Stimulated activated CD8-positive, alpha-beta memory T cell treated with anti-CD3 and anti-CD28 coated beads, Interleukin-2, amount 100 ng/mL, for 48 hours (primary cell): ENCODE measurements around the gene LUC7L3.

ENCODE experiments used
- DNase-seq, 2 donors: peaks; one replicate each; pipeline ENCODE4 v3.0.0-alpha.2; 2020; ENCODE audit warnings: low read depth in 2 of 2

The LUC7L3 gene

GRCh38 chr17:50754521-50754920, 35.1 kb downstream of the LUC7L3 start:
- no peak for DNase-seq

DNA sequence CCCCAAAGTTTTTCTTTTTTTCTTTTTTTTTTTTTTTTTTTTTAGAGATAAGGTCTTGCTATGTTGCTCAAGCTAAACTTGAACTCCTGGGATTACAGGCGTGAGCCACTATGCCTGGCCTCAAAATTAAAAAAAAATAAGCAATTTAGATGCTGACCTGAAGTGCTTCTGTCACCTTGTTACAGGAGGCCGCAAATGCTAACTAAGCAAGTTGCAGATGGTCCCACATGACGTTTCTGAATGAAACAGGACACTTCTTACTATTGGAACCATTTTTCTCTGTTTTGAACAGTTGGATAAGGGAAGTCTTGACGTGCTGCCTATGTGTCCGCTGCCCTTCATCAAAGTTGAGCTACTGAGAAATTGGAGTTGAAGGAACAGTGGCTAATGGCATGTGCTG, 39.1 kb downstream of the LUC7L3 start:
- DNase-seq: no peak

GRCh38 chr17:50758989-50759544, 39.7 kb downstream of the LUC7L3 start:
- no peak for DNase-seq

- DNase-seq: no peak
Observed at GRCh38 chr17:50762177-50762576, 42.8 kb downstream of the LUC7L3 start.

DNA sequence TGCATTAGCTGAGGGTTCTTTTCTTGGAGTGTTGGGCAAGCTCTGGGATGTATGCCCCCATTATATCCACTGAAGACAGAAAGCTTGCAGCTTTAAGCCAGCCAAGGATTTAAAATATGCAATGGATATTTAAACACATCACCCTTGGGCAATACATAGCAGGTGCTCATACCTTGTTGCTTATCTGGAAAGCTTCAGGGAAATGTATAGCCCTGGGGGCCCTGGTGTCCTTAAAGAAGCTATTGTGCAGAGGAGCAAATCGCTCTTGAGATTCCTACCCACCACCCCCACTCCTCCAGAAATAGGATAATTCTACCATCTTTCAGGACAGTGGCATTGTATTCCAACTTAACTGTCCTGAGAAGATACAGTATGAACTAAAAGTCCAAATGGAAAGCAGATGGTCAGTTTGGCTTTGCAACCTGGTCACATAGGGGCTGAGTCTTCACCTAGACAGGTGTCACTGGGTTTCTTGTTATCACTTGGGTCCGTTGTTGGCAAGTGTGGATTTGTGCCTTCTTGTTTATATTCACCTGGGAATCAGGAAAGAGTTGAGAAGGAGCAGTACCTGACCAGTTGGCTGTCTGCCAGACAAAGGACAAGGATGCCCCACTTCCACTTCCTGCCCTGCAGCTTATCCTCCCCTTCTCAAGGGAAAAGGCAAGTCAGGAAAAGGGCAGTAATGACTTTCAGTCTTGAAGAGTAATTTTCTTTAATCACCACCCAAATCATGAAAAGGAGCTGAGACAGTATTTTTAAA, 44.5 kb downstream of the LUC7L3 start:
- DNase-seq: no peak

DNA sequence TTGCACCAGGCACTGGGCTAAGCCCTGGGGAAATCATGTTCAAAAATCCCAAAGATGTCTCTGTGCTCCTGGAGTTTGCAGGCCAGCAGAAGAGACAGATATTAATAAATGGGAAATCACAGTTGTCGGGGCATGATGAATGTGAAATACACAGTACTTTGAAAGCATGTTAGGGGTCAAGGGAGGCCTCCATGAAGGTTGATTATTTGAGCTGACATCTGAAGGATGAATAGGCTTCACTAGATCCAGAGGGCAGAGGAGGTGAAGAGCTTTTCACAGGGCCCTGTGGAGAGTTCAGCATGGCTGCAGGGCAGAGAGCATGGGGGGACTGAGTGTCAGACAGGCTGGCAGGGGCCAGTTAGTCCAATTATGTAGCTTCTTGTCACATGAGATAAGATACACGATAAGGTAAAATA, 45.3 kb downstream of the LUC7L3 start:
- no peak for DNase-seq

DNA sequence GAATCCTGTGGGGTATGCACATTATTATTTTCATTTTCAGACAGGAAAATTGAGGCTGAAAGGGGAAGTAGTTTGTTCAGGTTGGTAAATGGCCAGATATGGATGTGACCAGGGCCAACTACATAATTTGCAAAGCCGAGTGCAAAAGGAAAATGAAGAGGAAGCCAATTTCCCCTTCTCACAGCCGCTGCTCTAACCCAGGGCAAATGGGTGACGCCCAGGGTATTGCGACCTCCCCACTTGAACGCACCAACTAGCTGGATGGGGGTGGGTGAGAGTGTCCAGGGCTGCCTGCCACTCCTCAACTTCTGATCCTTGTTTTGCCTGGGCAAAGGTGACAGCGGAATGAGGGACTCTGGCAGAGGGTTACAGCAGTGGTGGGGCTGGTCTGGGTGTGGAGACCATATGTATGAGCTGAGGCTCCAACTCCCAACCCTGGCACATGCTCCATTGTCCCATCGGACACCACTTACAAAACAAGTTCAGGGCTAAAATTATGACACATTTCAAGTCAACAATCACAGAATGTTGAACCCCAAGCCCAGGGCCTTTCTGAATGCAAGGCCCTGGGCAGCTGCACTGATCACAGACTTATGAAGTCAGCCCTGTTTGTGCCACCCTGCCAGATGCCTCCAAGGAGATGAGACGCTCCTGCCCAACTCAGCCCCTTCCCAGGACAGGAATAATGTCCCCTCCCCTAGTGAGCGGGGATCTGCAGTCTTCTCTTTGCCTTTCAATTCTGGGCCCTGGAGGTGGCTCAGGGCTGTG, 46.2 kb downstream of the LUC7L3 start:
- DNase-seq: no peak

GRCh38 chr17:50766222-50767023, 47.0 kb downstream of the LUC7L3 start:
- DNase-seq: no peak

GRCh38 chr17:50767030-50767429, 47.6 kb downstream of the LUC7L3 start:
- DNase-seq: no peak

DNA sequence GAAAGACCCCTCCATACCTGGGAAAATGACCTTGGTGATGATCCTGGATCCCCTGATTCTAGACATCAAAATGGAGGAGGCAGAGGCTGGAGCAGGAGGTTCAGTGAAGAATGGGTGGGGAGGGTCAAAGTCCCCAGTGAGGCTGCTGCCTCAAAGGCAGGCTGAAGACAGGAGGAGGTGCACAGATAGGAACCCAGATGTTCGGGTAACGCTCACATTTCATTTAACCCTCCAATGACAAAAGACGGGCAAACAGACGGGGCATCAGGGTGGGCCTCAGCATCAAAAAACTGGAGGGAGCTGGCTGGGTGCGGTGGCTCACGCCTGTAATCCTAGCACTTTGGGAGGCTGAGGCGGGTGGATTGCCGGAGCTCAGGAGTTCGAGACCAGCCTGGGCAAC, 48.0 kb downstream of the LUC7L3 start, which contains the start of gene ANKRD40CL:
Gene ANKRD40CL, minus strand, starts transcription at position 73 of the 400 bp plus-strand sequence. CDS start 605 bp downstream, outside the sequence.
- DNase-seq: no peak

- no peak for DNase-seq
Observed at GRCh38 chr17:50768346-50768761, 49.0 kb downstream of the LUC7L3 start.

- no peak for DNase-seq
Observed at GRCh38 chr17:50769884-50770283, 50.5 kb downstream of the LUC7L3 start.

DNA sequence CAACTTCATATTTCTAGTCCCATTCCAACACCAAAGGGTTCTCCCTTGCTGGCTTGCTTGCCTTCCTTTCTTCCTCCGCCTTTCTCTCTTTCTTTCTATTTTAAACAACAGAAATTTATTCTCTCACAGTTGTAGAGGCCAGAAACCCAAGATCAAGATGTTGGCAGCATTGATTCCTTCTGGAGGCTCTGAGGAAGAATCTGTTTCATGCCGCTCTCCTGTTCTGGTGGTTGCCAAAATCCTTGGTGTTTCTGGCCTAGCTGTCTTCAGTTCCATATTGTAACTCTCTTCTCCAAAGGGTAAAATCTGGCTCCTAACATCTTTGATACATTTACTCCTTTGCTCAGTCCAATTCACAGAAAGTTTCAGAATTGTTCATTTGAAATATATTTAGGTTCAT, 50.9 kb downstream of the LUC7L3 start:
- no peak for DNase-seq

- DNase-seq: no peak
Observed at GRCh38 chr17:50771991-50772785, 52.8 kb downstream of the LUC7L3 start.

DNA sequence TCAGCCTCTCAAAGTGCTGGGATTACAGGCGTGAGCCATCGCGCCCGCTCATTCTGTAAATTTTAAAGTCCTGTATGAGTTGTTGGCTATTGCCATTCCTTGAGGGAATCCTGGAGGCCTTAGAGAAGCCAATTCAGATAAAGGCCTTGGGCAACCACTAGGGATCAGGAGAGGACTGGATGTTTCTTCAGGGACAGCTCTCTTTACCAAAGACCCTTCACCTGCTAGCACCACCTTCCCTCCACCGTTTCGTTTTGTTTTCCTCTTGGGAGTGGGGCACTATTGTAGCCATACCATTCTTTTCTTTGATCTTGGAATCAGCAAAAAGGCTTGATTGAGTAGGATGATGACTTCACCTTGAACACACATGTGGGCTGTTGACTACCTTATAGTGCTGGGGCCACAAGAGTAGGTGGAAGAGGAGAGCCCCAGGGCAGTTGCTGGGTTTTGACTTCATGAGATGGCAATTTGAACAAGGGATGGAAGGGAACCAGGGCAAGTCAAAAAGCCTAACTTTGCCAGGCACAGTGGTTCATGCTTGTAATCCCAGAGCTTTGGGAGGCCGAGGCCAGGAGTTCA, 54.9 kb downstream of the LUC7L3 start:
- DNase-seq: no peak

DNA sequence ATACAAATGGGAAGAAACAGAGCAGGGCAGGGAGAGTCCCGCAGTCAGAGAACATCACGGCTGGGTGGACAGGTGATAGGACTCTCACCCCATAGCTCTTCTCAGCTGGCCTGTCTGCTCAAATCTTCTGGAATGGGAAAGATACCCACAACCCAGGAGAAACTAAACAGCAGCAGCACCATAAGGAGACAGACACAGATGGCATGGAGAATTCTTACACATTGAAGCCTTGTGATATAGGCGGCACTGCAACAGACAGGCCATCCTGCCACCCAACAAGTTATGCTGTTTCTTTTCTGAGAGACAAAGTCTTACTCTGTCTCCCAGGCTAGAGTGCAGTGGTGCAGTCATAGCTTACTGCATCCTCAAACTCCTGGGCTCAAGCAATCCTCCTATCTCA, 56.5 kb downstream of the LUC7L3 start:
- DNase-seq: no peak

DNA sequence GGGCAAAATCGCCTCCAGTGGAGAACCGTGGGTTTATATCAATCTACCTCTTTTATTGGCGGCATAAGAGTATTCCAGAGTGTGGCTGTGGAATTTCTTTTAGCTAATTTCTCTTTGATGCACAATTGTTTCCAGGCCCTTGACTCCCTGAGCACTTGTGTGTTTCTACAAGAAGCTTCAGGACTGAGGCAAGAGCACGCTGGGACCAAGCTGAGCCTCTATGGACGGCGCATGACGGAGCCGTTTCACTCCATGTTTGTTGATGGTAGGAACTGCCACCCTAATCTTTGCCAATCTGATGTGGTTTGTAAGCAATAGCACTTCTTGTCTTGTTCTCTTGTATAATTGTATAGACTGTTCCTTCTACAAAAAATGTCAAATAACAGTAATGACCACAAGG, 59.1 kb downstream of the LUC7L3 start:
- DNase-seq: no peak

- DNase-seq: no peak
Observed at GRCh38 chr17:50778988-50779387, 59.6 kb downstream of the LUC7L3 start.

DNA sequence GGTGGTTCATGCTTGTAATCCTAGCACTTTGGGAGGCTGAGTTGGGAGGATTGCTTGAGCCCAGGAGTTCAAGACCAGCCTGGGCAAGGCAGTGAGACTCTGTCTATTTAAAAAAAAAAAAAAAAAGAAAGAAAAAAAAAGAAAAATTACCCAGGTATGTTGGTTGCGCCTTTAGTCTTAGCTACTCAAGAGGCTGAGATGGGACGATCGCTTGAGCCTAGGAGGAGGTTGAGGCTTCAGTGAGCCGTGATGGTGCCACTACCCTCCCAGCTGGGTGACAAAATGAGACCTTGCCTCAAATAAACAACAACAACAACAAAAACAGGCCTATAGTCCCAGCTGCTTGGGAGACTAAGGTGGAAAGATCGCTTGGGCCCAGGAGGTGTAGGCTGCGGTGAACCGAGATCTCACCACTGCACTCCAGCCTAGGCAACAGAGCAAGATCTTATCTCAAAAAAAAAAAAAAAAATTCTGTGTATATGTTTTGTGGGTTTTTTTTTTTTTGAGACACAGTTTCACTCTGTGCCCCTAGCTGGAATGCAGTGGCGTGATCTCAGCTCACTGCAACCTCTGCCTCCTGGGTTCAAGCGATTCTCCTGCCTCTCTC, 60.4 kb downstream of the LUC7L3 start:
- peak in 1 of 2 donors; percentile 22 for DNase-seq

- no peak for DNase-seq
Observed at GRCh38 chr17:50781167-50781566, 61.8 kb downstream of the LUC7L3 start.
